Adrenal gland (tissue), 12 donors: Measurements from ENCODE around the gene KRTAP10-8. TPM values are rescaled to one million over a fixed set of nuclear protein-coding genes. Genes with fewer than 3 reads are reported as not detected.
"Not testable (repeated sequence)": the region's sequence is repeated elsewhere in the genome, so short reads cannot be mapped to it uniquely, and the experiment has no call there.

Experiments
- DNase-seq, 7 donors: peaks; one replicate each; pipeline ENCODE4 v3.0.0-alpha.2; 2019 to 2020
- H3K27ac ChIP-seq, 5 donors: fragments of 200-600 bp; sonication (generic) in 4 of 5; 1 replicate in 3 of 5; 2 replicates in 2 of 5; pipeline versions ENCODE4 v1.5.1 to v1.8.0; 2016 to 2020; ENCODE audit warnings: mild to moderate bottlenecking in 1 of 5
- H3K27me3 ChIP-seq: fragments of 200-600 bp; 2 replicates; pipeline ENCODE4 v1.8.0; 2021
- H3K36me3 ChIP-seq, 2 donors: fragments of 200-600 bp; replicated peaks in 1 of 2; 1 replicate in 1 of 2; 2 replicates in 1 of 2; pipeline versions ENCODE4 v1.5.1 to v1.8.0; 2018 to 2022
- H3K4me1 ChIP-seq, 2 donors: fragments of 200-600 bp; replicated peaks in 1 of 2; 1 replicate in 1 of 2; 2 replicates in 1 of 2; pipeline versions ENCODE4 v1.5.1 to v1.8.0; 2018 to 2021
- H3K4me3 ChIP-seq, 4 donors: fragments of 200-600 bp; sonication (generic) in 3 of 4; one replicate each; pipeline ENCODE4 v1.5.1; 2016 to 2018
- H3K9me3 ChIP-seq, 3 donors: fragments of 200-600 bp; sonication (generic) in 1 of 3; replicated peaks in 1 of 3; 1 replicate in 2 of 3; 2 replicates in 1 of 3; pipeline versions ENCODE4 v1.5.1 to v1.8.0; 2016 to 2021
- CTCF ChIP-seq, 6 experiments: fragments of 450-650 bp in 4 of 6; fragments of 200-600 bp in 2 of 6; sonication (generic) in 1 of 6; IDR thresholded peaks; 1 replicate in 5 of 6; 2 replicates in 1 of 6; pipeline versions ENCODE4 v1.5.1 to v1.8.0; 2016 to 2021; ENCODE audit warnings: antibody characterized with exemption in 6 of 6, mild to moderate bottlenecking in 2 of 6, moderate library complexity in 1 of 6
- POLR2A ChIP-seq, 2 donors: fragments of 450-650 bp; IDR thresholded peaks; one replicate each; pipeline ENCODE4 v1.6.1; 2017; ENCODE audit warnings: antibody characterized with exemption in 2 of 2, mild to moderate bottlenecking in 2 of 2, moderate library complexity in 1 of 2
- WGBS, 4 donors: extraction: QIAGEN DNeasy Blood & Tissue Kit in 2 of 4; methylation state at CpG; one replicate each; pipeline versions ENCODE4 v1.1.5 to v1.1.7; 2013 to 2017; 5-methylcytosine and 5-hydroxymethylcytosine counted together
- intact Hi-C, 2 donors: fragments of 100-400 bp; cut with DNase I; formaldehyde crosslinking; loops; one replicate each; pipeline versions ENCODE4 v1.14.1 to v1.15.0; 2022 to 2023
- polyA plus RNA-seq, 3 donors: library from polyadenylated mRNA; stranded (reverse); fragments of 200-250 nt in 2 of 3; fragments of 350-450 nt in 1 of 3; fragmentation: Illumina TruSeq in 1 of 3; extraction: RNeasy Lipid Tissue Mini Kit (QIAGEN cat#74804) in 1 of 3; gene quantifications; one replicate each; pipeline ENCODE4 v1.2.3, GENCODE V29; 2013 to 2014
- total RNA-seq, 9 donors: library from RNA; depleted of rRNA in 4 of 9; stranded (reverse); fragments of >200 nt in 4 of 9; fragments of 120-200 nt in 1 of 9; fragmentation: NEBNext Ultra II Directional in 1 of 9; extraction: Animal tissue kit (Norgen Biotek cat#: 25700) in 1 of 9; gene quantifications; one replicate each; pipeline versions ENCODE4 v1.1.0 to v1.2.4, GENCODE V29; 2013 to 2023
- donor health status: healthy with polysubstance abuse.
- donor health status: Bipolar disorder and iron deficiency.
- donor health status: DM: yes; HTN: yes; CAD: no.
- donor health status: DM: no; HTN: no; CAD: no.
- donor health status: DM: no; HTN: no; CAD: no.
- donor health status: DM: yes; HTN: yes; CAD: no.

The KRTAP10-8 gene
- total and polyA plus RNA-seq, 12 donors, result not detected

- TF ChIP-seq POLR2A (IDR thresholded peaks at IDR 0.05) (no peak), CTCF (IDR thresholded peaks at IDR 0.05) (no peak)
- DNase-seq, result no peak
- intact Hi-C loops, result no loop called here
- Histone ChIP-seq H3K27me3 (peaks cover 18% of the 10 kb centered on the region), H3K27ac (no peak overlapping the region), H3K9me3 (no peaks in the 10 kb centered on the region), H3K36me3 (no peaks in the 10 kb centered on the region), H3K4me1 (no peaks in the 10 kb centered on the region), H3K4me3 (no peak overlapping the region)
- whole genome bisulfite sequencing, 4 donors, result 85 to 92% (median 87%) methylated on average over 2 of the region's 2 CpGs
Observed at GRCh38 chr21:44589094-44589493, 22.8 kb upstream of the KRTAP10-8 start.

GRCh38 chr21:44589586-44590305 lies 22.1 kb upstream of the KRTAP10-8 start:
- Histone ChIP-seq H3K4me1 (no peaks in the 10 kb centered on the region), H3K4me3 (no peak overlapping the region), H3K36me3 (no peaks in the 10 kb centered on the region), H3K9me3 (no peaks in the 10 kb centered on the region), H3K27me3 (peaks cover 16% of the 10 kb centered on the region), H3K27ac (no peak overlapping the region)
- peak in 2 of 7 donors; percentile 8 to 20 for DNase-seq
- 68 to 84% (median 74%) methylated on average over 13 to 24 of the region's 24 CpGs for WGBS, 4 donors
- TF ChIP-seq POLR2A (IDR thresholded peaks at IDR 0.05) (no peak), CTCF (IDR thresholded peaks at IDR 0.05) (no peak)
- intact Hi-C loops, result no loop called here

GRCh38 chr21:44590311-44590721 lies 21.6 kb upstream of the KRTAP10-8 start:
- 68 to 86% (median 73%) methylated on average over 6 to 10 of the region's 10 CpGs for WGBS, 4 donors
- H3K27ac ChIP-seq, result no peak overlapping the region
- DNase-seq, result peak in 2 of 7 donors; percentile 2 to 41
- no peaks in the 10 kb centered on the region for H3K4me1 ChIP-seq
- no peaks in the 10 kb centered on the region for H3K36me3 ChIP-seq
- H3K4me3 ChIP-seq, result no peak overlapping the region
- intact Hi-C loops, result no loop called here
- no peaks in the 10 kb centered on the region for H3K9me3 ChIP-seq
- peaks cover 16% of the 10 kb centered on the region for H3K27me3 ChIP-seq
- TF ChIP-seq POLR2A (IDR thresholded peaks at IDR 0.05) (no peak), CTCF (IDR thresholded peaks at IDR 0.05) (no peak)

- 53 to 74% (median 65%) methylated on average over 7 to 18 of the region's 19 CpGs for WGBS, 4 donors
- H3K4me3 ChIP-seq, H3K27ac ChIP-seq, H3K27me3 ChIP-seq, intact Hi-C loops, H3K4me1 ChIP-seq, H3K36me3 ChIP-seq, H3K9me3 ChIP-seq: not testable (repeated sequence)
- DNase-seq, result peak in 2 of 7 donors; percentile 4 to 20
Observed at GRCh38 chr21:44590897-44591800, 20.7 kb upstream of the KRTAP10-8 start.

- H3K27ac ChIP-seq, intact Hi-C loops, H3K9me3 ChIP-seq, H3K27me3 ChIP-seq, H3K4me1 ChIP-seq, H3K4me3 ChIP-seq, DNase-seq, H3K36me3 ChIP-seq: not testable (repeated sequence)
- WGBS, 4 donors, result 40 to 56% methylated on average over 2 to 4 of the region's 4 CpGs; no CpG with 5 or more reads in 2 of the 4 donors
Observed at GRCh38 chr21:44591801-44592130, 20.1 kb upstream of the KRTAP10-8 start.
